NCI-H2196 treated with DMSO at 0.1 percent for 48 hours (cell line): ENCODE data around the gene JAKMIP3.

Experiments used
- DNase-seq: peaks from one replicate; lab custom pipeline; 2025; ENCODE audit not compliant: unreplicated experiment; lab: John Stamatoyannopoulos, UW

JAKMIP3 gene

DNA sequence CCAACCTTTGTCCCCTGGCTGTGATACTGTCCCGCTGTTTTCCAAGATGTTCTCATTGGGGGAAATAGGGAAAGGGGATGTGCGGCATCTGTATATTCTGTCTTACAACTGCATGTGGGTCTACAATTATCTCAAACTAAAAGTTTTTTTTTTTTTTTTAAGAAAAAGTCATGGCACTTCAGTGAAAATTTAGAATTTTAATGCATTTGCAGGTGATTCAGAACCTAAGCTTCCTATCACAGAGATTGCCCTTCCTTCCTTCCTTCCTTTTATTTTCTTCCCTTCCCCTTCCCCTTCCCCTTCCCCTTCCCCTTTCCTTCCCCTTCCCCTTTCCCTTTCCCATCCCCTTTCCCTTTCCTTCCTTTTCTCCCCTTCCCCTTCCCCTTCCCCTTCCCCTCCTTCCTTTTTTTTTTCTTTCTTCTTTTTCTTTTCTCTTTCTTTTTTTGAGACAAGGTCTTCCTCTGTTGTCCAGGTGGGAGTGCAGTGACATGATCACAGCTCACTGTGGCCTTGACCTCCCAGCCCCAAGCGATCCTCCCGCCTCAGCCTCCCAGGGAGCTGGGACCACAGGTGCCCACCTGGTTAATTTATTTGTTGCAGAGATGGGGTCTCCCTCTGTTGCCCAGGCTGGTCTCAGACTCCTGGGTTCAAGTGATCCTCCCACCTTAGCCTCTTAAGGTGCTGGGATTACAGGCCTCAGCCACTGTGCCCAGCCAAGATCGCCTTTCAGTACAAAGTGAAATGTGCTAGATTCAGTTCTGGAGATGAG lies 32.0 kb downstream of the JAKMIP3 start:
- DNase-seq = no peak

DNA sequence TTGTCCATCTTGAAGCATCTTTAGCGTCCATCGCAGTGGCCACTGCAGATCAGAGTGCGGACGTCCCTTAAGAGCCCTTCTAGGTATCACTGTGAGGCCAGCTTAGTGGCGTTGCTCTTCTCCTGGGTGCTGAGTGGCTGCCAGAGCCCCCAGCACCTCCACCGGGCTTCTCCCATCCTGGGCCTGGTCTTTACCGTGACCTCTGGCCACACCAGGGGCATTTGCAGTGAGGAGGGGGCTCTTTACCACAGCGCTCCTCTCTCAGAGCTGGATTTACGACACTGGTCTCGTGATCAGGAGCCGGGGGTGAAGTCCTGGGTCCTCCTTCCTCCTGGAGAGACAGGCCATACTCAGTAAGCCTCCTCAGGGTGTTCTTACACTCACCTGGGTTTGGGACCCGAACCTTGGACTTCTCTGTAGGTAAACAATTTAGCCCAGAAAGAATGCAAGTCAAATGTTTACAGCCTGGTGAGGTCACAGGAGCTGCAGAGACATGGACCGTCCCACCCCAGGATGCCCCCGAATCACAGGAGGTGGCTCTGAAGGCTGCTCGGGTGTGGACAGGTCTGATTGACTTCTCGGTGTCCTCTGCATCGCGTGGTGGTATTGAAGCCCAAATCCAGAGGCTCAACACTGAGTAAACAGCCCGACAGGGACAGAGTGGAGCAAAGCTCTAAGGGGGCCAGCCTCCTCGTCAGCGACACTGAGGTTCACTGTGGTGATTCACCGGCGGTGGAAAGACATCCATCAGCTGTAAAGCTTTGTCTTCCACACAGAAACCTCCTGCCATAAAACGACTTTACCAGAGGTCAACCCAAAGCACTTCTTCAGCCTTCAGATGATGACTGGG lies 33.0 kb downstream of the JAKMIP3 start:
- DNase-seq = no peak

DNA sequence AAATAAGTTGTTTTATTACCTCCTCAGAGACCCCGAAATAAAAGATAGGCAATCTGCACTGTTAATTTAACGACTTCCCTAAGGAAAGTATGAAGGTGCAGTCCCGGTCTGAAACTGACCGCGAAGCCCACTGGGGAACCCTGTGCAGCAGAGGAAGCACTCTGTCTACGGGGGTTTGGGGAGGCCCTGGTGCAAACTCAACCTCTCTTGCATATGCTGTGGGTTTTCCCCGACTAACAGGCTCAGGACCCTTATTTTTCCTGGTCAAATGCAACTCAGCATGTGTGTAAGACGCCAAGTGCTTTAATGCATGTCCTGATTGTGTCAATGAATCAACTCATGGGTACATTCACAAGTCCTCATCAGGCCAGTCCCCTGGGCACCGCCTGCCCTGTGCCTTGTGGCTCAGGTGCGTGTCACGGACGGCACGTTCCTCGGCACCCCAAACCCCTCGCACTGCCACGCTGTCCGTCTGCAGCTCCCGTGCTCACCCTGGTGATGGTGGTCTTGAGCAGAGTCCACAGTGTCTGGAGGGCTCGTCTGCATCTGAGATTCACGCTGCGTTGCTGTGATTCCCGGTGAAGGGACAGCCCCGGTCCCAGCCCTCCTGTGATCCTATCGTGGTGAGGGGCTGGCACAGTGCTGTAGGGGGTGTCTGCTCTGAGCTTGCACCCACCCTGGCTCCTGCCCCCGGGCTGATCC lies 33.8 kb downstream of the JAKMIP3 start:
- no peak for DNase-seq

DNA sequence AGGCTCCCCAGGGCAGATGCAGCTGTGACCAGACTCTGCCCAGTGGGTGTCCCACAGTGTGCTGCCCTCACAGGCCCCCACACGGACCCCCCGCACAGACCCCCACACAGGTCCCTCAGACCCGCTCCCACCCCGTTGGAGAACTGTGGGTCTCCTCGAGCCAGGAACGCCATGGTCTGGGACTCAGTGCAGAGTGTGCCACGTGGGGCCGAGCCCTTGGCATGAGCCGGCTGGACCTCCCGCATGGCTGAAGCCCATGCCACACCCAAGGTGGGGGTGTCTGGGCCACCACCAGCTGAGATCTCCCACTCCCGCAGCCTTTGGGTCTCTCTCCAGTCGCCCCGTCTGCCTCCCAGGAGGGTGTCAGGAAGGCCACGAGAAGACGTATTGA lies 34.3 kb downstream of the JAKMIP3 start:
- DNase-seq = no peak

DNA sequence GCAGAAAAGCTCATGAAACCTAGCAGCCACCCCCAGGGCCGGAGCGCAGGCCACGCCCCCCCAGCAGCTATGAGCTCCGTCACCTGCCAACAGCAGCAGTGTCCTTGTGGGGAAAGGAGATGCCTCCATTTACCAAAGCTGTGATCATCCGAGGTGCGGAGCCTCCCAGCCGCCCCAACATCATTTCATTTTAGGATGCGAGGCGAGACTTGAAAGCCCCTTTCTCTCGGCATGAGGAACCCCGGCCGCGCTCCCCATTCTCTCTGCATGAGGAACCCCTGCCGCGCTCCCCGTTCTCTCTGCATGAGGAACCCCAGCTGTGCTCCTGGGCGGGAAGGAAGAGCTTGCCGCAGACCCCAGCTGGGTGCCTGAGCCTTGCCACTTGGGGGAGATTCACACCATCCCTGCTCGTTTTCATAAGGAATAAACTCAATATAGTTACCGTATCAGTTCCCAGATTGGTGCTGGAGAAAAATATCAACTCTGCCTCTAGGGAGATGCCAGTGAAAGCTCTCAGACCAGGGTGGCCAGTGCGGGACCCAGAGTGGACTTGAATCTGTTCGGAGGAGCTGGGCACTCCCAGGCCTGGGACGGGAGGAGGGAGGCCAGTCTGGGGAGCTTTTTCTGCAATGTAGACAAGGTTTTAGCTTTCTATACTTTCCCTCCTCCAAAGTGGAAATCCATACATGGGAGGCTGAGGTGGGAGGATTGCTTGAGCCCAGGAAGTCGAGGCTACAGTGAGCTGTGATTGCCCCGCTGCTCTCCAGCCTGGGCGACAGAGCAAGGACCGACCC lies 35.0 kb downstream of the JAKMIP3 start:
- no peak for DNase-seq

GRCh38 chr10:132101529-132101928 lies 35.8 kb downstream of the JAKMIP3 start:
- DNase-seq = no peak

DNA sequence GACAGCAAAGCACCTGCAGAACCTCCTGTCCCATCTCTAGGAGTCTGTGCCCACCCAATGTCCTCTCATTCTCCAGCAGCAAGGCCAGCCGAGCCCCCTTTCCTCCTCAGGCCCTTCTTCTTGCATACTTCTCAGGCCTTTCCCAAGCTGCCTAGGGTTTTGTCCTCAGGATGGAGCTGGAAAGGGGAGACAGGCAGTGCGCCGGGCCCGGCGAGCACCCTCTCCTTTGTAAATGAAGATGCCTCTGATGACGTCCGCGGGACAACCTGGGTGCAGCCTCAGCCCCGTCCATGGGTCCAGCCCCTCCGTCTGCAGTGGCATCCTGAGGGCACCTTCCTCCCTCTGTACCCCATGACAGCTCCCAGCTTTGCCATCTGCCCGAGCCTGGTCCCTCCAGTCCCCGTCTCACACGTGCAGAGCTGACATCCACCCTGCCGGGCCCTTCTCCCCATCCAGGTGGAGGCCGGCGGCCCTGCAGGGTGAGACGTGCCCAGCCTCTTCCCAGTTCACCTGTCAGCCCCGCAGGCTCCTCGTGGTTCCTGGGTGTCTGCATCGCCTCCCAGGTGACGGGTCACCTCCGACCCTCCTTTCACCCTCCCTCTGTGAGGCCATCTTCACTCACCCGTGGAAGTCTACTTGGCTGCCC lies 36.4 kb downstream of the JAKMIP3 start:
- DNase-seq = no peak

DNA sequence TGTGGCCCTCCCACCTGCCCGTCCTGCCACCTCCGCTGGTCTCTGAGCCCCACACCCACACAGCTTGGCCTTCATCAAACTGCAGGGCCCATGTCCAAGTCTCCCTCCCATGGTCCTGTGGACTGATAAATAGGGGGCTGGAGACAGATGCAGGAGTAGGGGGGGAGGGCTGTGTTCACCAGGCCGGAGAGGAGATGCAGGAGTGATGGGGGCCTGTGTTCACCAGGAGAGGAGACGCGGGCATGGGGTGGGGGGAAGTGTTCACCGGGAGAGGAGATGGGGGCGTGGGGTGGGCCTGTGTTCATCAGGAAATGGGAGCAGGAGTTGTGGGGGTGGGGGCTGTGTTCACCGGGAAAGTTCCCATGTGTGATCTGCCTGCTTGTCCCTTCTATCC lies 37.0 kb downstream of the JAKMIP3 start:
- no peak for DNase-seq

- DNase-seq = no peak
Measured at GRCh38 chr10:132103116-132103910, 37.6 kb downstream of the JAKMIP3 start.

DNA sequence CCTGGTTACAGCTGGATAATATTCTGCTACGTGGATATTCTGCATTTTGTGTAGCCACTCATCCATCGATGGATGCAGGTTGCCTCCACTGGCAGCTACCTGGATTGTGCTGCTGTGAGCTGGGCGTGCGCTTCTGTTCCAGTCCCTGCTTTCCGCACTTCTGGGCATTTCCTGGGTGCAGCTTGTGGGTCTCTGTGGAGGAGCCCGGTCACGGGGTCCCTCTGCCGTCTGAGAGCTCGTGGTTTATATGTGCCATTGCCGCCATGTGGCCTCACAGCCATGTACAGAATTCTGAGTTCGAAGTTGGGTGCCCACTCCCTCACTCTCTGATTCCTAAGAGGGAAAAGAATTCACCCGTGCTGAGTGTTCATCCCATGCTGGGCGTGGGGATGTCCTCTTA lies 38.3 kb downstream of the JAKMIP3 start:
- DNase-seq = no peak

DNA sequence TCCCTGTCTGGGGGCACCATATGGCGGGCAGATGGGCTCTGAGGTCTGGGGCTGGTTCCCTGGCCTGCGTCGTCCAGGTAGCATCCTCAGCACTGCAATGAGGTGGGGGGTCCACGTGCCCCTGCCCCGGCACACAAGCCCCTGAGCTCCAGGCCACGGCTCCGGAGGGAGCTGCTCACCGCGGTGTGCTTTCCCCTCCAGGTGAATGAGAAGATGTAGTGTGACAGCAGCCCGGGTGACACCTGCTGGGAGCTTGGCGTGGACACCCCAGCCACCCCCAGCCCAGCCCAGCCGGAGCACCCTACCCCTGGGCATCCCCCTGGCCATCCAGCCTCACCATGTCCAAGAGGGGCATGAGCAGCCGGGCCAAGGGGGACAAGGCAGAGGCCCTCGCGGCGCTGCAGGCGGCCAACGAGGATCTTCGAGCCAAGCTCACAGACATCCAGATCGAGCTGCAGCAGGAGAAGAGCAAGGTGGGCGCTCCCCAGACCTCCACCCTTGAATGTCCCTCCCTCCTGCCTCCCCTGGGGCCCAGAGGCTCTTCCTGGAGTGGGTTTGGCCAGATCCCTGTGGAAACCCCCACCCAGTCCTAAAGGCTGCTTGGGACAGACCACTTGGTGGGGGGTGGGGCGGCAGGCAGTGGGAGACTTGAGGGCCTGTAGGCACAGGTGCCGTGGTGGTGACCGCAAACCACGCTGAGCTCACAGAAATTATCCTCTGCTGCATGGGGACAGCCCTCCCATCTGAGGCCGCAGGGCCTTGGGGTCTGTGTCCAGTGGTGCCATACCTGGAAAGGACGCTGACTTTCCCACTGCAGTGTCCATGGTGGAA lies 38.9 kb downstream of the JAKMIP3 start:
- DNase-seq = no peak

GRCh38 chr10:132105302-132105995 lies 39.7 kb downstream of the JAKMIP3 start:
- no peak for DNase-seq

DNA sequence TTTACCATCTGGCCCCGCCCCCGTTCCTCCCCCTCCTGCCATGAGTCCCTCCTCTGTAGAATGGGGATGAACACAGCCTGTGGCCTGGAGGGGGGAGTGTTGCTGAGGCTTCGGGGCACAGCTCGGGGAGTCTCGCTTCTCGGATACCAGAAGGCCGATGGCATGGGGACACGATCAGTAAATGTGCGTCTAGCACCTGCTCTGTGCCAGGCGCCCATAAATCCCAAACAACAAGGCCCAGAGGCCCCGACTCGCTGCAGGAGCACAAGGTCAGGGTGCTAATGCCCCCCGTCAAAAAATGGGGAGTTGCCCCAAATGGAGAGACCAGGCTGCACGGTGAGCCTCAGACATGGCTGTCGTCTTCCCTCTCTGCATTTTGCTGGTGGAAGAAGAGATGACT lies 40.7 kb downstream of the JAKMIP3 start:
- no peak for DNase-seq

DNA sequence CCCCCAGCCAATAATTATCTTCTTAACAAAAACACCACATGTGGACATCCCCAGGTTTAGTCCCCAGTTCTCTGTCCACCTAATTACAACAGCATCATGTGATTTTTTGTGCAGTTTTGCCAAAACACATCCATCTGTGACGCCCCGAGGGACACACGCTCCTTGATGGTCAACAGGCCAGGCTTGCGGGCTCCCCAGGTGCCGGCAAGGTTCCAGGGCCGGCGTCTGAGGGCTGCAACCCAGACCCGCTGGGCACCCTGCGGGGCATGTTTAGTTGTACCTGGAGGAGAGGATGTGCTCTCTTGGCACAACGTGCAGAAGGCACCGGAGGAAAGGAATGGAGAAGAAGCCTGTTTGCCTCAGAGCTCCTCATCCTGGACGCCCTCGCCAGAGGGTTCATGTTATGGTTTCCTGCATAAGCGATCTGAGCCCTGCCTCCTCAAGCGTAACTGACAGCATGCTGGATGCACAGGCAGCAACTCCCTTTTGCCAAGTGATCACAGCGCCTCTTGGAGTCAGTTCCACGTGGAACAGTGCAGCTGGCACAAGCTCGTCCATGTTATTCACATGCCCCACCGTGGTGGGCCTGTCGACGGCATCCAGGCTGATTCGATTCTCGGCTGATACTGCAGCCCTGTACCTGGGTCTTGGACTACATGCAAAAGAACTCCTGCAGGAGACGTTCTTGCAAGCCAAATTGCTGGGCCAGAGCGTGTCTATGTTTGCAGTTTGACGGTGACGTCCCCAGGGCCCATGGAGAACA lies 41.6 kb downstream of the JAKMIP3 start:
- no peak for DNase-seq

GRCh38 chr10:132107949-132108877 lies 42.5 kb downstream of the JAKMIP3 start:
- no peak for DNase-seq

DNA sequence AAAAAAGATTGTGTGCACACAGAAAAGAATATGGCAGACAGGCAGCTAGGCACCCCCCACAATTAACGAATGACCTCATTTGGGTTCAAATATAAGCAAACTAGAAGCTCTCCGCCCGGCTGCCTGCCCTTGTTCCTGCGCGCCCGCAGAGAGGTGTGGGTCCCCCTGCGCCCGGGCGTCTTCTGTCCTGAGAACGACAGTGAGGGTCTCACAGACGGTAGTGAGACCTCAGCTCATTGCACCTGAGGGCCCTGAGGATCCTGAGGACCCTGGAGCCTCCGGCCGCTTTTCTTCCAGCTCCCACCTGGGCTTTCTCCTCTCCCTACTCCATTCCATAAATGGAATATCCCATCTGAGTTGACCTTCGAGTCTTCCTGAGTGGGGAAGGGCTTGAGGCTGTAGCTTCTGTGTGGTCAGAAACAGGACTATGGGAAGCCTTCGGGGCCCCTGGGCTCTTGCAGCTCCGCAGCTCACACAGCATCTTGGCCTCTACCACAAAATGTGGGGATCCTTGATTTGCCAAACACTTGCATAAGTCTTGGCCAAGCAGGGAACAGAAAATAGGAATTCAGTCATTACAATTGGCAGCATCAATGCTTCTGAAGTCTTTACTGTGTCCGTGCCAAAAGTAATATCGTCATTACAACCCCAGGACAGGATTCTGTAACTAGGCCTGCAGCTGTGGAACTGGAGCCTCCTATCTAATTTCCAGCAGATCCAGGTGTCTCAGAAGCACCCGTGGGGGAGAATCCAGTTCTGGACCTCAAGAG lies 43.8 kb downstream of the JAKMIP3 start:
- no peak for DNase-seq
